Neural cell (in vitro differentiated cells): ENCODE results near the gene GMEB2. TPM values are rescaled to one million over a fixed set of nuclear protein-coding genes. Genes with fewer than 3 reads are reported as not detected.

Experiments
- H2AFZ ChIP-seq: fragments of 200-600, 300-800 bp; sonication (generic), shearing (Covaris generic); 2 replicates; pipeline ENCODE4 v1.6.0; 2014; ENCODE audit warnings: low read depth, mild to moderate bottlenecking, antibody characterized with exemption, low read length, moderate library complexity
- H3F3A ChIP-seq: fragments of 200-600 bp; shearing (Covaris generic); 2 replicates; pipeline ENCODE4 v1.6.1; 2016; ENCODE audit warnings: mild to moderate bottlenecking, moderate library complexity, mixed read lengths, antibody characterized with exemption, low read length; ENCODE audit not compliant: insufficient read depth, poor library complexity, severe bottlenecking
- H3K27ac ChIP-seq: fragments of 200-600, 300-800 bp; sonication (generic), shearing (Covaris generic); 2 replicates; pipeline ENCODE4 v1.5.1; 2014; ENCODE audit warnings: mild to moderate bottlenecking, low read length, moderate library complexity
- H3K27me3 ChIP-seq: fragments of 300-800, 200-600 bp; sonication (generic), shearing (Covaris generic); 2 replicates; pipeline ENCODE4 v1.6.0; 2014; ENCODE audit warnings: mild to moderate bottlenecking, low read depth, low read length, moderate library complexity; ENCODE audit not compliant: insufficient read depth
- H3K36me3 ChIP-seq: fragments of 300-800, 200-600 bp; sonication (generic), shearing (Covaris generic); 2 replicates; pipeline ENCODE4 v1.5.1; 2014; ENCODE audit warnings: mild to moderate bottlenecking, antibody characterized with exemption, low read length, moderate library complexity; ENCODE audit not compliant: insufficient read depth
- H3K4me2 ChIP-seq: fragments of 300-800, 200-600 bp; sonication (generic), shearing (Covaris generic); 2 replicates; pipeline ENCODE4 v1.6.0; 2014; ENCODE audit warnings: mild to moderate bottlenecking, low read length
- H3K4me3 ChIP-seq: fragments of 300-800, 200-600 bp; sonication (generic), shearing (Covaris generic); 2 replicates; pipeline ENCODE4 v1.5.1; 2014; ENCODE audit warnings: mild to moderate bottlenecking, low read length, moderate library complexity
- H3K79me2 ChIP-seq: fragments of 200-600 bp; shearing (Covaris generic); replicated peaks from 2 replicates; pipeline ENCODE4 v1.6.0; 2014; ENCODE audit warnings: mild to moderate bottlenecking, low read length, moderate library complexity; ENCODE audit not compliant: insufficient read depth
- H3K9ac ChIP-seq: fragments of 300-800, 200-600 bp; sonication (generic), shearing (Covaris generic); 2 replicates; pipeline ENCODE4 v1.6.1; 2016; ENCODE audit warnings: mild to moderate bottlenecking, low read length, mixed read lengths
- H3K9me2 ChIP-seq: fragments of 200-600 bp; shearing (Covaris generic); 2 replicates; pipeline ENCODE4 v1.6.1; 2016; ENCODE audit warnings: mild to moderate bottlenecking, low read length, mixed read lengths; ENCODE audit not compliant: insufficient read depth
- H3K9me3 ChIP-seq: fragments of 200-600, 300-800 bp; sonication (generic), shearing (Covaris generic); 2 replicates; pipeline ENCODE4 v1.6.1; 2016; ENCODE audit warnings: mild to moderate bottlenecking, mixed run types, low read length, moderate library complexity, mixed read lengths
- H4K20me1 ChIP-seq: fragments of 200-600 bp; shearing (Covaris generic); 2 replicates; pipeline ENCODE4 v1.6.1; 2016; ENCODE audit warnings: mild to moderate bottlenecking, mixed run types; ENCODE audit not compliant: insufficient read depth
- EP300 ChIP-seq: fragments of 450-650 bp; conservative IDR thresholded peaks from 2 replicates; pipeline ENCODE4 v1.6.1; 2014; ENCODE audit warnings: antibody characterized with exemption, mild to moderate bottlenecking, moderate library complexity; ENCODE audit not compliant: poor library complexity, severe bottlenecking
- EZH2 ChIP-seq: fragments of 200-600, 300-800 bp; shearing (Covaris generic), sonication (generic); IDR thresholded peaks from 2 replicates; pipeline ENCODE4 v1.6.1; 2014; ENCODE audit warnings: antibody characterized with exemption, low read length, borderline replicate concordance, mild to moderate bottlenecking; ENCODE audit not compliant: insufficient read depth, poor library complexity, severe bottlenecking
- MXI1 ChIP-seq: fragments of 450-650 bp; conservative IDR thresholded peaks from 2 replicates; pipeline ENCODE4 v1.6.1; 2014; ENCODE audit warnings: antibody characterized with exemption, mild to moderate bottlenecking; ENCODE audit not compliant: poor library complexity, severe bottlenecking
- POLR2AphosphoS5 ChIP-seq: IDR thresholded peaks from 2 replicates; pipeline ENCODE4 v1.6.1; 2012
- RAD21 ChIP-seq: fragments of 450-650 bp; conservative IDR thresholded peaks from 2 replicates; pipeline ENCODE4 v1.6.1; 2014; ENCODE audit warnings: antibody characterized with exemption, mild to moderate bottlenecking, moderate library complexity
- REST ChIP-seq: IDR thresholded peaks from 2 replicates; pipeline ENCODE4 v1.6.1; 2012; ENCODE audit warnings: borderline replicate concordance
- SMC3 ChIP-seq: fragments of 450-650 bp; conservative IDR thresholded peaks from 2 replicates; pipeline ENCODE4 v1.6.1; 2014; ENCODE audit warnings: antibody characterized with exemption, mild to moderate bottlenecking, moderate library complexity; ENCODE audit not compliant: poor library complexity
- TAF1 ChIP-seq: IDR thresholded peaks from 2 replicates; pipeline ENCODE4 v1.6.1; 2012; ENCODE audit warnings: low read depth
- polyA plus RNA-seq: library from polyadenylated mRNA; depleted of rRNA; stranded (reverse); fragments of >200 nt; gene quantifications from 2 replicates; pipeline ENCODE4 v1.2.3, GENCODE V29; 2014
- TF ChIP-seq, protein P1 (sequence below): fragments of 450-650 bp; IDR thresholded peaks from 2 replicates; pipeline ENCODE4 v1.5.1; 2014; ENCODE audit warnings: antibody characterized with exemption, mild to moderate bottlenecking, moderate library complexity; ENCODE audit not compliant: poor library complexity, severe bottlenecking

Gene GMEB2
- polyA plus RNA-seq, 1 donor from 2014 or later: 13.7 TPM

DNA sequence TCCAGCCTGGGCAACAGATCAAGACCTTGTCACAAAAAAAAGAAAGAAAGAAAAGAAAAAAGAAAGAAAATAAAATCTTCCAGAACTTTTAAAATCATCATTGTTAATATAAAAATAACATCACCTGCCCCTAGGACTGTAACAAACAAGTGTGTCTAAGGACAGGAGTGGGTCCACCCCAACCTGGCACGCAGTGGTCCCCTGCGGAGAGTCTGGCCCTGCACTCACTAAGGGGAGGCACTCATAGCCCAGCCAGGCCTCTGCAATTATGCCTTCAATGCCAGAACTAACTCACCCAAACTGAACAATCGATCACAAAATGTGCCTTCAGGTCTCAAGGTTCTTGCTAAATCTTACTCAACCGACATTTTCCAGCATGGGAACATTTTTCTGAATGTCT is 4.8 kb downstream of the GMEB2 start:
- H3K27me3 ChIP-seq: no peaks in the 10 kb centered on the region
- H3K4me2 ChIP-seq: no peak overlapping the region
- peaks cover 23% of the 10 kb centered on the region for H3K79me2 ChIP-seq
- H3K9ac ChIP-seq: no peak overlapping the region
- H3K4me3 ChIP-seq: no peak overlapping the region
- H3K27ac ChIP-seq: no peak overlapping the region
- no peaks in the 10 kb centered on the region for H3K36me3 ChIP-seq
- no peaks in the 10 kb centered on the region for H3K9me2 ChIP-seq
- H3K9me3 ChIP-seq: no peaks in the 10 kb centered on the region
- H4K20me1 ChIP-seq: no peaks in the 10 kb centered on the region
- H2AFZ ChIP-seq: no peak overlapping the region
- TF ChIP-seq REST: no peak
- no peak for TF ChIP-seq RAD21
- no peak for TF ChIP-seq SMC3
- no peak for TF ChIP-seq MXI1
- TF ChIP-seq TAF1: no peak
- TF ChIP-seq, protein P1, sequence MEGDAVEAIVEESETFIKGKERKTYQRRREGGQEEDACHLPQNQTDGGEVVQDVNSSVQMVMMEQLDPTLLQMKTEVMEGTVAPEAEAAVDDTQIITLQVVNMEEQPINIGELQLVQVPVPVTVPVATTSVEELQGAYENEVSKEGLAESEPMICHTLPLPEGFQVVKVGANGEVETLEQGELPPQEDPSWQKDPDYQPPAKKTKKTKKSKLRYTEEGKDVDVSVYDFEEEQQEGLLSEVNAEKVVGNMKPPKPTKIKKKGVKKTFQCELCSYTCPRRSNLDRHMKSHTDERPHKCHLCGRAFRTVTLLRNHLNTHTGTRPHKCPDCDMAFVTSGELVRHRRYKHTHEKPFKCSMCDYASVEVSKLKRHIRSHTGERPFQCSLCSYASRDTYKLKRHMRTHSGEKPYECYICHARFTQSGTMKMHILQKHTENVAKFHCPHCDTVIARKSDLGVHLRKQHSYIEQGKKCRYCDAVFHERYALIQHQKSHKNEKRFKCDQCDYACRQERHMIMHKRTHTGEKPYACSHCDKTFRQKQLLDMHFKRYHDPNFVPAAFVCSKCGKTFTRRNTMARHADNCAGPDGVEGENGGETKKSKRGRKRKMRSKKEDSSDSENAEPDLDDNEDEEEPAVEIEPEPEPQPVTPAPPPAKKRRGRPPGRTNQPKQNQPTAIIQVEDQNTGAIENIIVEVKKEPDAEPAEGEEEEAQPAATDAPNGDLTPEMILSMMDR: no peak
- no peak for TF ChIP-seq POLR2AphosphoS5
- TF ChIP-seq EZH2: no peak
- TF ChIP-seq EP300: no peak
- no peaks in the 10 kb centered on the region for H3F3A ChIP-seq

- Histone ChIP-seq H3K27me3 (no peaks in the 10 kb centered on the region), H4K20me1 (no peaks in the 10 kb centered on the region), H3K36me3 (no peaks in the 10 kb centered on the region), H3K27ac (no peak overlapping the region), H3K4me3 (no peak overlapping the region), H3K79me2 (peaks cover 21% of the 10 kb centered on the region), H3K9me2 (no peaks in the 10 kb centered on the region), H3K9ac (no peak overlapping the region), H2AFZ (no peak overlapping the region), H3K4me2 (no peak overlapping the region), H3K9me3 (no peaks in the 10 kb centered on the region), H3F3A (no peaks in the 10 kb centered on the region)
- no peak for TF ChIP-seq EP300
Observed at GRCh38 chr20:63620991-63621390, 5.9 kb downstream of the GMEB2 start.

DNA sequence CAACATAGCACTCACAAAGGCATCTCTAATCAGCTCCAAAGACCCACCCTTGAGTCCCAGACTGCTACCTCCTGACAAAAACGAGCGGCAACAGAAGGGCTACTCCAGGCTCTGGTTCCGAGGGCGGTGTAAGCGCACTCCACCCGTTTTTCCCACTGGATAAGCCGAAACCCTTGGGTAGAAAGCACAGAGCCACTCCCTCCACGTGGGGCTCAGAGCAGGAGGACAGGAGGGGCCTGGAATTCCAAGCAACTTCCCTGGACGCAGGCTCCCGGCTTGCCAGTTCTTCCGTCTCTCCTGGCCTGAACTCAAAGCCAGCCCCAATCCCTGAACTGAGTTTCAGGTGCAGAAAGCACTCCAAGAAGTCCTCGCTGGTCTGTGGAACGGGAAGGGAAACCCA is 7.4 kb downstream of the GMEB2 start:
- H3K36me3 ChIP-seq: no peaks in the 10 kb centered on the region
- H2AFZ ChIP-seq: no peak overlapping the region
- no peaks in the 10 kb centered on the region for H3K9me3 ChIP-seq
- no peaks in the 10 kb centered on the region for H3K9me2 ChIP-seq
- TF ChIP-seq EZH2: no peak
- TF ChIP-seq, protein P1: no peak
- no peak for TF ChIP-seq MXI1
- no peak for TF ChIP-seq POLR2AphosphoS5
- TF ChIP-seq SMC3: no peak
- TF ChIP-seq TAF1: no peak
- TF ChIP-seq EP300: no peak
- TF ChIP-seq REST: no peak
- TF ChIP-seq RAD21: no peak
- no peak overlapping the region for H3K4me2 ChIP-seq
- no peaks in the 10 kb centered on the region for H3F3A ChIP-seq
- H3K9ac ChIP-seq: no peak overlapping the region
- H3K79me2 ChIP-seq: peaks cover 15% of the 10 kb centered on the region
- H3K27me3 ChIP-seq: no peaks in the 10 kb centered on the region
- H3K27ac ChIP-seq: no peak overlapping the region
- no peaks in the 10 kb centered on the region for H4K20me1 ChIP-seq
- no peak overlapping the region for H3K4me3 ChIP-seq
